SU-DHL-6 (cell line): Measurements from ENCODE around the gene SETSIP.
A peak's percentile ranks its signal among the peaks of the same experiment; 100 is the strongest.
"Not testable (repeated sequence)": the region's sequence is repeated elsewhere in the genome, so short reads cannot be mapped to it uniquely, and the experiment has no call there.

ENCODE experiments used
- H2AFZ ChIP-seq: fragments of 200-600 bp; sonication (generic); 2 replicates; pipeline ENCODE4 v1.6.1; 2014; ENCODE audit warnings: low read depth, mild to moderate bottlenecking, moderate library complexity, mixed read lengths, antibody characterized with exemption, low read length; ENCODE audit not compliant: severe bottlenecking
- H3F3A ChIP-seq: fragments of 200-600 bp; shearing (Covaris generic); 2 replicates; pipeline ENCODE4 v1.6.0; 2016; ENCODE audit warnings: antibody characterized with exemption, mild to moderate bottlenecking; ENCODE audit not compliant: insufficient read depth
- H3K27ac ChIP-seq: fragments of 200-600 bp; sonication (generic); 2 replicates; pipeline ENCODE4 v1.5.1; 2016; ENCODE audit warnings: low read depth, mild to moderate bottlenecking, low read length, moderate library complexity, mixed read lengths
- H3K27me3 ChIP-seq: fragments of 200-600 bp; sonication (generic), shearing (Covaris generic); 2 replicates; pipeline ENCODE4 v1.6.0; 2014; ENCODE audit warnings: mild to moderate bottlenecking, low read length
- H3K36me3 ChIP-seq: fragments of 200-600 bp; sonication (generic); 2 replicates; pipeline ENCODE4 v1.6.1; 2014; ENCODE audit warnings: mild to moderate bottlenecking, low read length, mixed read lengths
- H3K4me2 ChIP-seq: fragments of 300-600, 200-600 bp; shearing (Covaris generic), sonication (generic); 2 replicates; pipeline ENCODE4 v1.6.0; 2014; ENCODE audit warnings: low read length, low read depth, mild to moderate bottlenecking; ENCODE audit not compliant: poor library complexity, severe bottlenecking
- H3K4me3 ChIP-seq: fragments of 200-600 bp; sonication (generic); 2 replicates; pipeline ENCODE4 v1.5.1; 2014; ENCODE audit warnings: antibody characterized with exemption, low read length, mild to moderate bottlenecking, mixed read lengths; ENCODE audit not compliant: insufficient read depth, poor library complexity, severe bottlenecking
- H3K79me2 ChIP-seq: fragments of 200-600 bp; sonication (generic); 2 replicates; pipeline ENCODE4 v1.6.1; 2014; ENCODE audit warnings: mild to moderate bottlenecking, low read length, moderate library complexity; ENCODE audit not compliant: insufficient read depth
- H3K9ac ChIP-seq: fragments of 200-600 bp; sonication (generic); 2 replicates; pipeline ENCODE4 v1.7.0; 2014; ENCODE audit warnings: mild to moderate bottlenecking, low read length
- H3K9me2 ChIP-seq: fragments of 200-600 bp; sonication (generic); replicated peaks from 2 replicates; pipeline ENCODE4 v1.6.1; 2014; ENCODE audit warnings: low read length; ENCODE audit not compliant: insufficient read depth
- H3K9me3 ChIP-seq: fragments of 200-600 bp; sonication (generic); 2 replicates; pipeline ENCODE4 v1.6.1; 2014; ENCODE audit warnings: low read length, mixed read lengths; ENCODE audit not compliant: insufficient read depth
- H4K20me1 ChIP-seq: fragments of 200-600 bp; sonication (generic); 2 replicates; pipeline ENCODE4 v1.6.1; 2014; ENCODE audit warnings: low read depth, mild to moderate bottlenecking, antibody characterized with exemption, low read length, moderate library complexity, mixed read lengths
- CTCF ChIP-seq: fragments of 200-600 bp; sonication (generic); IDR thresholded peaks from one replicate; pipeline ENCODE4 v1.5.1; 2017; ENCODE audit warnings: antibody characterized with exemption, mild to moderate bottlenecking, low read length, moderate library complexity; ENCODE audit not compliant: insufficient read depth, poor library complexity, severe bottlenecking
- EZH2phosphoT487 ChIP-seq: fragments of 200-600 bp; sonication (generic), shearing (Covaris generic); conservative IDR thresholded peaks from 2 replicates; pipeline ENCODE4 v1.6.1; 2018; ENCODE audit warnings: mild to moderate bottlenecking, antibody characterized with exemption, low read length, moderate library complexity, mixed read lengths

The SETSIP gene

GRCh38 chr1:92080128-92080985 lies 5.1 kb upstream of the SETSIP start, which contains the start of gene BTBD8:
BTBD8 (plus strand) TSS chr1:92080345; CDS start chr1:92080572, 227 bp downstream.
- H3K9ac ChIP-seq: peak within 1 kb of the TSS; percentile 63
- peak within 1 kb of the TSS; percentile 89 for H3K4me2 ChIP-seq
- peaks cover 3% of the 10 kb centered on the region; the same call in 1 of the 2 replicates for H3K9me3 ChIP-seq
- H4K20me1 ChIP-seq: no peaks in the 10 kb centered on the region
- H3K79me2 ChIP-seq: no peaks in the 10 kb centered on the region
- H3F3A ChIP-seq: no peaks in the 10 kb centered on the region
- no peak within 1 kb of the TSS for H3K27ac ChIP-seq
- peak within 1 kb of the TSS; percentile 97 for H2AFZ ChIP-seq
- no peaks in the 10 kb centered on the region for H3K36me3 ChIP-seq
- no peaks in the 10 kb centered on the region for H3K9me2 ChIP-seq
- no peak for TF ChIP-seq CTCF
- no peak for TF ChIP-seq EZH2phosphoT487
- no peaks in the 10 kb centered on the region for H3K27me3 ChIP-seq
- peak within 1 kb of the TSS; percentile 71 for H3K4me3 ChIP-seq

GRCh38 chr1:92079441-92079840 lies 4.2 kb upstream of the SETSIP start:
- peak overlapping the region; percentile 71 for H3K4me3 ChIP-seq
- TF ChIP-seq CTCF: no peak
- TF ChIP-seq EZH2phosphoT487: no peak
- H3K9me2 ChIP-seq: no peaks in the 10 kb centered on the region
- H3K27me3 ChIP-seq: no peaks in the 10 kb centered on the region
- H3K36me3 ChIP-seq: no peaks in the 10 kb centered on the region
- no peaks in the 10 kb centered on the region for H4K20me1 ChIP-seq
- H3K9ac ChIP-seq: peak overlapping the region; percentile 63; the same call in 1 of the 2 replicates
- H3K27ac ChIP-seq: no peak overlapping the region
- H3F3A ChIP-seq: no peaks in the 10 kb centered on the region
- no peaks in the 10 kb centered on the region for H3K79me2 ChIP-seq
- H3K9me3 ChIP-seq: no peaks in the 10 kb centered on the region
- H2AFZ ChIP-seq: peak overlapping the region; percentile 97
- H3K4me2 ChIP-seq: peak overlapping the region; percentile 89

GRCh38 chr1:92078077-92078476 lies 2.9 kb upstream of the SETSIP start:
- not testable (repeated sequence) for H3K27me3 ChIP-seq

GRCh38 chr1:92076363-92076762 lies 1.2 kb upstream of the SETSIP start:
- Histone ChIP-seq H3K4me3 (no peak overlapping the region), H3K27ac (no peak overlapping the region), H4K20me1 (no peaks in the 10 kb centered on the region), H3K27me3 (no peaks in the 10 kb centered on the region), H3F3A (no peaks in the 10 kb centered on the region), H3K79me2 (no peaks in the 10 kb centered on the region), H2AFZ (no peak overlapping the region), H3K9me3 (no peaks in the 10 kb centered on the region), H3K9me2 (no peaks in the 10 kb centered on the region), H3K9ac (no peak overlapping the region), H3K4me2 (no peak overlapping the region), H3K36me3 (no peaks in the 10 kb centered on the region)
- TF ChIP-seq EZH2phosphoT487: no peak
- TF ChIP-seq CTCF: no peak

More at GRCh38 chr1:92078077-92078476, 2.9 kb upstream of the SETSIP start:
- not testable (repeated sequence) for H3K79me2 ChIP-seq, H4K20me1 ChIP-seq, H3K9me2 ChIP-seq, H3K4me2 ChIP-seq, H3K9ac ChIP-seq, H3K9me3 ChIP-seq, H3K36me3 ChIP-seq, H2AFZ ChIP-seq, H3F3A ChIP-seq, H3K4me3 ChIP-seq, H3K27ac ChIP-seq

GRCh38 chr1:92074446-92074845 lies 765 bp downstream of the SETSIP start:
- H3K4me3 ChIP-seq, H3K36me3 ChIP-seq, H3F3A ChIP-seq, H4K20me1 ChIP-seq, H3K9ac ChIP-seq, H3K79me2 ChIP-seq, H3K9me3 ChIP-seq, H2AFZ ChIP-seq, H3K27me3 ChIP-seq, H3K9me2 ChIP-seq, H3K27ac ChIP-seq, H3K4me2 ChIP-seq: not testable (repeated sequence)
